HG02763 (cell line): Measurements from ENCODE around the gene LRRC3.

ENCODE experiments used
- ATAC-seq: cut with Tn5 transposase; IDR thresholded peaks from one replicate; pipeline ENCODE4 v1.9.1; 2021; ENCODE audit warnings: mild to moderate bottlenecking, moderate library complexity; ENCODE audit not compliant: unreplicated experiment

LRRC3 gene

GRCh38 chr21:44423941-44424607 is 31.2 kb upstream of the LRRC3 start:
- ATAC-seq = no peak

DNA sequence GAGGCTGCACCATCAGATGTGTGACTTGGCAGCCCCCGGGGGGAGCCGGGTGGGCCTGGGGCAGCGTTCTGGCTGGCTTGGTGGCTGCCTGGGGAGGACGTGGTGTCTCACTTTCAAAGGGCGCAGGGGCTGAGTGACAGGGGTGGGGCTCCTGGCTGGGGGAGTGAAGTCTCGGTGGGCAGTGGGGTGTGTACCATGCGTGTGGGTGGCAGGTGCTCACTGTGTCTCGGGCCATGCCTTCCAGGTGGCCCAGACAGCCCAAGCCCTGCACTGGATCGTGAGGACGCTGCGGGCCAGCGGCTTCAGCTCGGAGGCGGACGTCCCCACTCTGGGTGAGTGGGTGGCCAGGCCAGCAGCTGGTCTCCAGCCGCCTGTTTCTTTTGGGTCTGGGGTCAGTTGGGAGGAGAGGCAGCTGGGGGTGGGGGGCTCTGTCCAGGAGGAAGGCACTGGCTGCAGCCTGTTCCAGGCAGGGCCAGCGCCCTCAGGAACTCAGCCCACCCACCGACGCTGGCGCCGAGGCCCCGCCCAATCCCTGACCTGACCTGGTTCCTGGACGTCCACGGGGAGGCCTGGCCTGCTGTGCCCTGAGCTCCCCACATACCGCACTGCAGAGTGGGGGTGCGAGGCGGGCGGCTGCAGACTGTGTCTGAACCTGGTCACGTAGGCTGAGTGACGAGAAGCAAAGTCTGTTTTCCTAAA is 30.6 kb upstream of the LRRC3 start:
- ATAC-seq = no peak

GRCh38 chr21:44425307-44425894 is 29.9 kb upstream of the LRRC3 start:
- no peak for ATAC-seq

DNA sequence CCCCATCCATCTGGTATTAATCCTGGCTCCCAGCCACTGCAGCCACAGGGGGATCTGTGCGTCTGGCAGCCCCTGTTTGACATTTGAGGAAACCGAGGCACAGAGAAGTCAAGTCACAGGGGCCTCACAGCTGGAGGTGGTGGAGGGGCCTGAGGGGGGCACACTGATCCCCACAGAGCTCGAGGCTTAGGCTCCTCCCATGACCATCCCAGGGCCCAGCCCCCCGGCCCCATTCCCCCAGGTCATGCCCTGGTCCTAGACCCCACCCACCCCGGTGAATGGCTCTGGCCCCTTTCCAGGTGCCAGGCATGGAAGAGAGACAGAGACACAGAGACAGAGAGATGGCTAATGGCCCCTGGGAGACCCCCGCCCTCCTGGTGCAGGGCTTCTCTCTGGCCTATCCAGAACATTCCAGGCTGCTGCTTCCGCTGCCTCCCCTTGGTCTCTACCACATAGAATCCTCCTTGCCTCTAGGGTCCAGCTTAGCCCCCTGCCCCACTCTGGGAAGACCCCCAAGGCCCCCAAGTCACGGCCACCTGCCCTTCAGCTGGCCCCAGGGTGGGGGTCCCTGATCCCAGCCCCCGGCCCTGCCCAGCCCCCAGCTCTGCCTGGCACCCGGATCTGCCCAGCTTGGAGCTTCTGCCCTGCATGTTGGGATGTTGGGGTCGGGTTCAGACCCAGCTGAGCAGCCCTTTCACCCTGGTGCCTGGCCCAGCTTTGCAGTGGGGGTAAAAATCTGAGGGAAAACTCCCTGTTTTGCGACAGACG is 29.2 kb upstream of the LRRC3 start:
- ATAC-seq = no peak

DNA sequence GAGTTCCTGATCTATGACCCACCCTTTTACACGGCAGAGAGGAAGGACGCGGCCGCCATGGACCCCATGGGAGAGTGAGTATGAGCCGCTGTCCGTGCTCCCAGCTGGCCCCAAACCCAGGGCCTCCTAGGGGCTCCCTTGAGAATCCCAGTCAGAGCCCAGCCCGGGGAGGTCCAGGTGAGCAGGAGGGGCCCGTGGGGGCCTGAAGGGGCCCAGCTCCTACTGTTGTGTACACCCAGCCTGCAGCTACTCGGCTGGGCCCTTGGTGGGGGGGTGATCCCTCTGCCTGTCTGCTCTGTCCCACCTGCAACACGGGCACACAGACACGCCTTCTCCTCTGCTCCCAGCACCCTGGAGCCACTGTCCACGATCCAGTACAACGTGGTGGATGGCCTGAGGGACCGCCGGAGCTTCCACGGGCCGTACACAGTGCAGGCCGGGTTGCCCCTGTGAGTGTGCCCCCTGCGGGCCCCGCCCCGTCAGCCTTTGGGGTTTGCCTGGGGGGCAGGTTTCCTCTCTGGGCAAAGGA is 28.6 kb upstream of the LRRC3 start:
- ATAC-seq = no peak

DNA sequence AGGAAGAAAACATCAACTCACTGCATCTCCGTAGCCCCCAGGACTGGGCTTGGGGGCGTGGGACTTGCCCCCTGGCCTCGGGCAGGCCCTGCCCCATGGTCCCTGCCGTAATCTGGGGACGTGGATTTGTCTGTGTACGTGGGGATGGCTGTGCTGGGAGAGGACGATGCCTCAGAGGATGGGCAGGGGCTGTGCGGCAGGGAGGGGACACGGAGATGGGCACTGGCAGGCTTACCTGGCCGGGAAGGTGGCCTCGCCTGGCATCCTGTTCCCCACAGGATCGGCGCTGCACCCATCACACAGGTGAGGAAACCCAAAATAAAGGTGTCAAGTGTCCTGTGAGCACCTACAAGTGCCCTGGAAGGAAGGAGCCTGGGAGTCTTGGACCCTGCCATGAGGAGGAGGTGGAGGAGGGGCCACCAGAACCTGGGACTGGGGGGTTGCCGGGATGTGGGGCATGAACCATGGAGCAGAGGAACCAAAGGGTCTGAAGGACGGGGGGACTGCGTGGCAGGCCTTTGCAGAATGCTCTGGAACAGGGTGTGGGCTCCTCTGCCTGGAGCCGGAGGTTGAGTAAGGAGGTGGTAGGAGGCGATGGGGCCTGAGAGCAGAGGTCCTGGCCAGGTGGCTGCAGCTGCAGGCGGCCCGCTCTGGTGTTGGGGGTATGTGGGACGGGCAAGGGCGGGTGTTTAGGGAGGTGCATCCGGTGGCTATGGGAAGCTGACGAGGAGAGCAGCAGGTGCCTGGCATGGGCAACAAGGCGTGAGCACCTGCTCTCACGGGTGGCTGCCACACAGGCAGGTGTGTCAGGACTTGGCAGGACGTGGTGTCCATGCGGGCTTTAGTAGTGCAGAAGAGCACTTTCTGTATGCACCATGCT is 27.8 kb upstream of the LRRC3 start:
- no peak for ATAC-seq

GRCh38 chr21:44428281-44428960 is 26.9 kb upstream of the LRRC3 start:
- ATAC-seq = no peak

DNA sequence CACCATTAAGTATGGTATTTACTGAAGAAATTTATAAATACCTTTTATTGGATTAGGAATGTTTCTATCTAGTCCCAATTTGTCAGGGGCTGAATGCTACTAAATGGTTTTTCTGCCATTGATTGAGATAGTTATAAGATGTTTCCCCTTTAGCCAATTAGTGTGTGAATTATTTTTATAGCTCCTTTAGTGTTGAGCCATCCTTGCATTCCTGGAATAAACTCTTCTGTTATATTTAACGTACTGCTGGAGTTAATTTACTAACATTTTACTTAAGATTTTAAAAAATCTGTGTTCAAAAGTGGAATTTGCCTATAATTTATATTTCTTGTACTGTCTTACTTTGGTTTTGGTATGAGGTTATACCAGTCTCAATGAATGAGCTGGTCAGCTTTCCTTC is 25.4 kb upstream of the LRRC3 start:
- ATAC-seq = no peak

- no peak for ATAC-seq
These were observed 24.0 kb upstream of the LRRC3 start for GRCh38 chr21:44431300-44431699.

DNA sequence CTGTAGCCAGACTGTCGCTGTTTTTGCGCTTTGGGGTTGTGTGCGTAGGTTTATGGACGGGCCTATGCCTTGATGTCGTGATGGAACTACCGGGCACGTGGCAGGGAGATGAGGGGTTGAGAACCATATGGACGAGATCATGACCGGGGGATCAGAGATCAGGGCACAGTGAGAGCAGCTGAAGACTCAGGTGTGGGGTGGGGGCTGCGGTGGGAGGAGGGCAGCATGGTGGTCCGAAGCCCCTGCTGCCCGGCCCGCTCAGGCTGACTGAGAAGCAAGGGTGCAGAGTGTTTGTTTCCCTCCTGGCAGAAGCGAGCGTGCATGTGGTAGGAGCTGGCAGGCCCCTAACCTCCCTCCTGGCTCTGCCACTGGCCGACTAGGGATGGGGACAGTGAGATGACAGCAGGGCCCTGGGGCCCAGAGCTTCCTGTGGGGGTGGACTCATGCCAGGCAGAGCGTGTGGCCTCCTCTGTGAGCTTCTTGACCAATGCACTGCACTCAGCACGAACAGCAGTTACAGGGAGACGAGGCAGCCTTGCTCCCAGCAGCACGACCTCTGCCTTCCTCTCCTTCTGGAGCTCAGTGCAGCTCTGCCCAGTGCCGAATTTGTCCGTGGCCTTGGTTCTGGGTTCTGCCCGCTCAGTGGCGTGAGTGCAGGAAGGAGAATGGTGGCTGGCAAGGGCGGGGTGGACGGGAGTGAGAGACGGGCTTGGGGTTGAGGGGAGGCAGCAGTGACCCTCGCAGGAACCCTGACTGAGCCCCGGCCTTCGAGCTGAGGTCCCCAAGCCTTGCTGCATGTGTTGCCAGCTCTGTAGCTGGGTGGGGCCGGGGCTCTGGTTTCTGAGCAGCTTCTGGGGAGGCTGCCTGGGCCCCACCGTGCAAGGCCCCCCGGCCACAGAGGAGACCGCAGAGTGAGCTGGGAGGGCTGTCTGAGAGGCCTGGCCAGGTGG is 22.2 kb upstream of the LRRC3 start:
- ATAC-seq = no peak

GRCh38 chr21:44433791-44434567 is 21.3 kb upstream of the LRRC3 start:
- no peak for ATAC-seq

DNA sequence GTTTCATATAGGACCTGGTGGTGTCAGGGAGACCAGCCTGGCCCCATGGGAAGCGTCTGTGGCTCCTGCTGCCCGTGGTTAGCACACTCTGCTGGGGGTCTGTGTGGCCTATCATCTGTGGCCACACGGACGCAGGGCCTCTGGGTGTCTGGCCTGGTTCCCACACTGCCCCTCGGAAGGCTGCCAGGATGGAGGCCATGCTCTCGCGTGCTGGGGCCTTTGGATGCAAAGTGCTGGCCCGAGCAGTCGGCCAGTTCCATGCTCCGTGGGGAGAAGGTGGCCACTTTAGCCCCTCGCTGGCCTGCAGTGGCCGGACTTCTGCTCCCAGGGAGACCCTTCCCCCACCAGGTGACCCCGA is 20.8 kb upstream of the LRRC3 start:
- ATAC-seq = no peak

DNA sequence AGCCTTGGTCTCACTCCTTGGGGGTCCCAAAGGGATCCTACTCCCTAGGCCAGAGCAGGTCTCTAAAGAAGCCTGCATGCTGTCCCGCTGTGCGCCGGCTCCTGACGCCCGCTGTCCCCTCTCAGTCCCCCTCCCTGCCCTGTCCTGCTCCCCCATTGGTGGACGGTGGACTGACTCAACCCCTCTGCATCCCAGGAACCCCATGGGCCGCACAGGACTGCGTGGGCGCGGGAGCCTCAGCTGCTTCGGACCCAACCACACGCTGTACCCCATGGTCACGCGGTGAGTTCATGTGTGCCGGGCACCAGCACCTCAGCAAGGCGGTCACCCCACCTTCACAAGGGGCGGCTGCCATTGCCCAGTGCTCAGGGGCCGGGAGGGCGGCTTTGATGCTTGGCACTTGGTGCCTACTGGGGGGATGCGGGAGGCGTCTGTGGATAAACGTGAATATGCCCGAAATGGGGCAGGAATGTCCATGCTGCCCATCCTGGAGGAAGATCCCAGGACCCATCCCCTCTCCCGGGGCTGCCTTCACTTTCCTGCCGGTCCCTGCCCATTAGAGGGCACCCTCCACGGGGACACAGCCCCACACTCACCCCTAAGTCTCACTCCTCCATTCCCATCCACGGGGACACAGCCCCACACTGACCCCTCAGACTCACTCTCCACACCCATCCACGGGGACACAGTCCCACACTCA is 20.2 kb upstream of the LRRC3 start:
- ATAC-seq = no peak

- no peak for ATAC-seq
These were observed 19.1 kb upstream of the LRRC3 start for GRCh38 chr21:44436111-44436611.

GRCh38 chr21:44436958-44437357 is 18.4 kb upstream of the LRRC3 start:
- ATAC-seq = no peak

DNA sequence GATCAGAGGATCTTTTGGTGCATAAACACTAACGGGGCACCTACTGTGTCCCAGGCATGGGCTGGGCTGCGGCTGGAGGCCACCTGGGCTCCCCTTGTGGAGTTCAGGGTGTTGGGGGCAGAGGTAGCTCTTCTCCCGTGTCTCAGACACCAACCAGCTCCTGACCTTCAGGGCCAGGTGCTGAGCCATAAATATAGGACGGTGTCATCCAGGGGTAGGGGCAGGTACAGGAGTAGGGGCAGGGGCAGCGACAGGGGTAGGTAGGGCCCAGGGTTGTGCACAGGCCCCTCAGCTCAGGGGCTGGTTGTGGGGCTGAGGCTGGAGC is 18.0 kb upstream of the LRRC3 start:
- ATAC-seq = no peak

DNA sequence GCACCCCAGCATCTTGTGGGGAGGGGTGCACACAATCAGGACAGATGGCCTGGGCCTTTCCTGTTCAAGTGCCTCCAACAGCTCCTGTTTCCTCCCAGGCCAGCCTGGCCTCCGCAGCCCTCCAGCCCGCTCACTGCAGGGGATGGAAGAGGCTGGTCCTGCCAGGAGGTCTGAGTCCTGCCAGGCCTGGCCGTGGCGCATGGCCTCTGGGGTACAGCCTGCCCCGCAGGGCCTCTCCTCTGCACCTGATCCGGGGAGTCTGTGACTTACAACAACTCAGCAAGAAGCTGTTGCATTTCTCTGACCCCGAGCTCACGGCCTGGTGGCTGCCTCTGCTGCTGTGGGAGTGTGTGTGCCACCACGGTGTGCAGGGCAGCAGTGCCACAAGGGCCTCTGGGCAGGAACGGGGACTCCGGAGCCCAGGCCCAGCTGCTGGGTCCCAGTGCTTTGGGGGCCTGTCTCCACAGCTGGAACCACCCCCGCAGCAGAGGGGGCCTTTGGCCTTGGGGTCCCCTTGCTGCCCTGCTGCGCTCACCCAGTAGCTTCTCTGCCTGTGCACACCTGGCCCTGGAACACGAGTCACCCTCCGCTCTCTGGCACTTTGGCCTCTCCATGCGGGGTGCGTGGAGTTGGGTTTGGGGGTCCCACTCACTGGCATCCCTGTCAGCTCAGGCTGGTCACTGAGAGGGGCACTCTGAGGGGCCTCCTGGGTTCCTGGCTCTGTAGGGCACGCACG is 17.4 kb upstream of the LRRC3 start:
- ATAC-seq = no peak
